ENCODE results near the gene MIA.
"Not testable (repeated sequence)": the region's sequence is repeated elsewhere in the genome, so short reads cannot be mapped to it uniquely, and the experiment has no call there.

DNA sequence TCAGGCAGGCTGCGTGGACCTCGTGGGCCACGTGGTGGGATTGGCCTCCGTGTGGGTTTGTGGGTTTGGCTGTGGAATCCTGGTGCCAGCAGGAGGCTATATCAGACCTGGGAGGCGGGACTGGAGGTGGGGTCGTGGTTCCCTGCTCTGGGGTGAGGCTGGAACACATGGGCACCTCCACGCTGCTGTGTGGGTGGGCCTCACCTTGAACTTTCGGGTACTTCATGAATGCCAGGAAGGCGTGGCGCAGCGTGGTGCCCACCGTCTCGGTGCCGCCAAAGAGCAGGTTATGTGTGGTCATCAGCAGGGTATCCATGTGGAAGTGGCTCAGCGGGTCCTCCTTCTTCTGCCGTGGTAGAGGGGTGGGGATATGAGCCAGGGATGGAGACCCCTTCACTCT, 49.6 kb downstream of the MIA start:
- TF ChIP-seq, protein P1, sequence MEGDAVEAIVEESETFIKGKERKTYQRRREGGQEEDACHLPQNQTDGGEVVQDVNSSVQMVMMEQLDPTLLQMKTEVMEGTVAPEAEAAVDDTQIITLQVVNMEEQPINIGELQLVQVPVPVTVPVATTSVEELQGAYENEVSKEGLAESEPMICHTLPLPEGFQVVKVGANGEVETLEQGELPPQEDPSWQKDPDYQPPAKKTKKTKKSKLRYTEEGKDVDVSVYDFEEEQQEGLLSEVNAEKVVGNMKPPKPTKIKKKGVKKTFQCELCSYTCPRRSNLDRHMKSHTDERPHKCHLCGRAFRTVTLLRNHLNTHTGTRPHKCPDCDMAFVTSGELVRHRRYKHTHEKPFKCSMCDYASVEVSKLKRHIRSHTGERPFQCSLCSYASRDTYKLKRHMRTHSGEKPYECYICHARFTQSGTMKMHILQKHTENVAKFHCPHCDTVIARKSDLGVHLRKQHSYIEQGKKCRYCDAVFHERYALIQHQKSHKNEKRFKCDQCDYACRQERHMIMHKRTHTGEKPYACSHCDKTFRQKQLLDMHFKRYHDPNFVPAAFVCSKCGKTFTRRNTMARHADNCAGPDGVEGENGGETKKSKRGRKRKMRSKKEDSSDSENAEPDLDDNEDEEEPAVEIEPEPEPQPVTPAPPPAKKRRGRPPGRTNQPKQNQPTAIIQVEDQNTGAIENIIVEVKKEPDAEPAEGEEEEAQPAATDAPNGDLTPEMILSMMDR (IDR thresholded peaks at IDR 0.05) = not testable (repeated sequence)
- TF ChIP-seq POLR2A (IDR thresholded peaks at IDR 0.05) = not testable (repeated sequence)

Data from sigmoid colon (tissue), 3 donors.